NCI-H2029 treated with DMSO at 0.1 percent for 48 hours (cell line): ENCODE data around the gene PIEZO1.

Experiments used
- DNase-seq: peaks from one replicate; lab custom pipeline; 2025; lab: John Stamatoyannopoulos, UW

PIEZO1 gene

GRCh38 chr16:88716601-88717001, 68.4 kb downstream of the PIEZO1 start:
- no peak for DNase-seq

DNA sequence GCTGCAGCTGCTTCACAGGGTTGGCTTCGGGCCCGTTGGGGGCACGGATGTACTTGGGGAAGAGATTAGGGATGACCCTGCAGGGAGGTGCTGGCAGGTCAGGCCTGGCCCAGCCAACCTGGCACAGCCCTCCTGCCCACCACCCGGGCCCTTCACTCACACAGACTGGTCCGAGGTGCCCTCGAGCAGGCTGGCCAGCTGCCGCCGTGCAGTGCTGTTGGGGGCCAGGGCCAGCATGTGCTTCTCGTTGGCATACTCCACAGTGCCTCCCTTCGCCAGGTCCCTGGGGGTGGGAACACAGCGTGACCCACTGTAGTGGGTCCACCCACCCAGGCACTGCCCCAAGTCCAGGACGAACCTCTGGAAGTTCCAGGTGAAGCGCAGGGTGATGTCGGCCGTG, 68.8 kb downstream of the PIEZO1 start:
- DNase-seq = no peak

- no peak for DNase-seq
Observed at GRCh38 chr16:88715312-88716190, 69.5 kb downstream of the PIEZO1 start.

- no peak for DNase-seq
Observed at GRCh38 chr16:88714420-88715302, 70.4 kb downstream of the PIEZO1 start.

DNA sequence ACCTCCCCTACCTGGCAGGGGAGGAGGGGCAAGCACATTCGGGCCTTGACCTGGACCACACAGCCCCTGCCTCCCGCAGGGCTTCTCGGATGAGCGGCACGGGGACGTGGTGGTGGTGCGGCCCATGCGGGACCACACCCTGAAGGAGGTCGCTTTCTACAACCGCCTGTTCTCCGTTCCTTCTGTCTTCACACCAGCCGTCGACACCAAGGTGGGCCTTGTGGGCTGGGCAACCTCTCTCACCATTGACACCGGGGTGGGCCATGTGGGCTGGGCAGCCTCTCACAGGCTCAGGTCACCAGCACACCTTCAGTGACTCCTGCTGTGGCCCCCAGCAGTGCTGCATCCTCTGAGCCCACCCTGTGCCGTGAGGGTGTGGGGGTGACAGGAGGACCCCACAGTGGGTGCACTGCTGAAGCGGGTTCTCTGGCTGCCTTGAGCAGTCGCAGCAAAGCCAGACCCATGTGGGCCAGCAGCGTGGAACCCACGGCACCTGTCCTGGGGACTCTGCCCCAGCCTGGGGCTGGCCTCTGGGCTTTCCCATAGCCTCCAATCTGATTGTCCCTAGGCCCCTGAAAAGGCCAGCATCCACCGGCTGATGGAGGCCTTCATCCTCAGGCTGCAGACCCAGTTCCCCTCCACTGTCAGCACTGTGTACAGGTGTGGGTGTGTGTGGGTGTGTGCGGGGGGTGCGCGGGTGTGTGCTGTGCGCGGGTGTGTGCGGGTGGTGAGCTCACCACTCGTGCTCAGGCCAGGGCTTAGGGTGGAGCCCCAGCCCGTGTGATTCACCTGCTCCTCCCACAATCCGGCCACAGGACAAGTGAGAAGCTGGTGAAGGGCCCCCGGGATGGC, 71.2 kb downstream of the PIEZO1 start:
- DNase-seq = no peak

DNA sequence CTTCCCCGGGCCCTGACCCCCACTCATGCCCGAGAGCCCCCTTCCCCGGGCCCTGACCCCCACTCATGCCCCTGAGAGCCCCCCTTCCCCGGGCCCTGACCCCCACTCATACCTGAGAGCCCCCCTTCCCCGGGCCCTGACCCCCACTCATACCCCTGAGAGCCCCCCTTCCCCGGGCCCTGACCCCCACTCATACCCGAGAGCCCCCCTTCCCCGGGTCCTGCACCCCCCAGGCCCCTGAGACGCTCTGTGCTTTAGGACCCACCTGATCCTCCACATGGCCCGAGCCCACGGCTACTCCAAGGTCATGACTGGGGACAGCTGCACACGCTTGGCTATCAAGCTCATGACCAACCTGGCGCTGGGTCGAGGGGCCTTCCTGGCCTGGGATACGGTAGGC, 72.0 kb downstream of the PIEZO1 start:
- DNase-seq = no peak

DNA sequence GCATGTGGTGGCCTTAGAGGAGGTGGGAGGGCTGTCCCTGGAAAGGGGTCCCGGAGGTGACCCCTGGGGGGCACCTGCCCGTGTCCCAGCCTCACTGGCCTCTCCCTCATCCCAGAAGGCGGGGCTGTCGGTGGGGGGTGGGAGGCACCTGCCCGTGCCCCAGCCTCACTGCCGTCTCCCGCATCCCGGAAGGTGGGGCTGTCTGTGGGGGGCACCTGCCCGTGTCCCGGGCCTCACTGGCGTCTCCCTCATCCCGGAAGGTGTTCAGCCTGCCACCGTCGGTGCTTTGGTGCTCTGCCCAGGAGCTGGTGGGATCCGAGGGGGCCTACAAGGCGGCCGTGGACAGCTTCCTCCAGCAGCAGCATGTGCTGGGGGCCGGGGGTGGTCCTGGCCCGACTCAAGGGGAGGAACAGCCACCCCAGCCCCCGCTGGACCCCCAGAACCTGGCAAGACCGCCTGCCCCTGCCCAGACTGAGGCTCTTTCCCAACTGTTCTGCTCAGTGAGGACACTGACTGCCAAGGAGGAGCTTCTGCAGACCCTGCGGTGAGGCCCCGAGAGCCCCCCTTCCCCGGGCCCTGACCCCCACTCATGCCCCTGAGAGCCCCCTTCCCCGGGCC, 72.5 kb downstream of the PIEZO1 start:
- DNase-seq = no peak

DNA sequence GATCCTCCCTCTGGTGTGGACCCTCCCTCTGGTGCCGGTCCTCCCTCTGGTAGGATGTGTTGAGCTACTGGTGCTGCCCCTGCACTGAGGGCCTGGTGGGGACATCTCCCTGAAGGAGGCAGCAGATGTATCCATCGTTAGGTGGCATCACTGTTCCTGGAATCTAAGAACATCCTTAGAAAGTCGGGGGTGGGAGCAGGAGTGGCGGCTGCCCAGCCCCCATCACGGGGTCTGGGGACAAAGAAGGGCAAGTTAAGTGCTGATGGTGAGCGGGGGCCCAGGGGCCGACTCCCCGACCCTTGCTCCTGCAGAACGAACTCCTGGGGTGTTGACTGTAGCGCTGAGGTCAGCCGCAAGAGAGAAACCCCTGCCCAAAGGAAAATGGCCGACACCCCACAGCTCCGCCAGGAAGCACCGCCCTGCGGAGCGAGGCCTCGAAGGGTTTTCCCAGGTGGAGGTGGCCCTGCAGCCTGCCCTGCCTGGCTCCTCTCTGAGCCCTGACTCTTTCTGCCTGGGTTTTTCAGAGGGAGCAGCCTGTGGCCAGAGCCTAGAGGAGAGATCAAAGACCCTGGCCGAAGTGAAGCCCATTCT, 73.2 kb downstream of the PIEZO1 start:
- DNase-seq = no peak

DNA sequence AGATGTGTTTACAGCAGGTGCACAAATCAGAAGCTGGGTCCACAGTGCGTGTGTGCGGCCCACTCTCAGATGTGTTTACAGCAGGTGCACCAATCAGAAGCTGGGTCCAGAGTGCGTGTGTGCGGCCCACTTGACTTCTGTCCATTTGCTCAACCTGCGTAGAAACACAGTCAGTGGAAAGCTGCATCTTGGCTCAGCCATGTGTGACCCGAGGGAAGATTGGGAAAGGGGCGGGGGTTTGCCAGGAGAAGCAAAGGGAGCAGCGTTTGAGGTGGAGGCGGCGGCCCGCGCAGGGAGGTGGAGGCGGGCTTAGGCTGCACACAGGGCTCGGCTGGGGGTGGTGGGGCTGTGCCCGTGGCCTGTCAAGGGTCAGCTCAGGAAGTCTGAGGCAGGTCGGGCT, 74.5 kb downstream of the PIEZO1 start:
- no peak for DNase-seq

DNA sequence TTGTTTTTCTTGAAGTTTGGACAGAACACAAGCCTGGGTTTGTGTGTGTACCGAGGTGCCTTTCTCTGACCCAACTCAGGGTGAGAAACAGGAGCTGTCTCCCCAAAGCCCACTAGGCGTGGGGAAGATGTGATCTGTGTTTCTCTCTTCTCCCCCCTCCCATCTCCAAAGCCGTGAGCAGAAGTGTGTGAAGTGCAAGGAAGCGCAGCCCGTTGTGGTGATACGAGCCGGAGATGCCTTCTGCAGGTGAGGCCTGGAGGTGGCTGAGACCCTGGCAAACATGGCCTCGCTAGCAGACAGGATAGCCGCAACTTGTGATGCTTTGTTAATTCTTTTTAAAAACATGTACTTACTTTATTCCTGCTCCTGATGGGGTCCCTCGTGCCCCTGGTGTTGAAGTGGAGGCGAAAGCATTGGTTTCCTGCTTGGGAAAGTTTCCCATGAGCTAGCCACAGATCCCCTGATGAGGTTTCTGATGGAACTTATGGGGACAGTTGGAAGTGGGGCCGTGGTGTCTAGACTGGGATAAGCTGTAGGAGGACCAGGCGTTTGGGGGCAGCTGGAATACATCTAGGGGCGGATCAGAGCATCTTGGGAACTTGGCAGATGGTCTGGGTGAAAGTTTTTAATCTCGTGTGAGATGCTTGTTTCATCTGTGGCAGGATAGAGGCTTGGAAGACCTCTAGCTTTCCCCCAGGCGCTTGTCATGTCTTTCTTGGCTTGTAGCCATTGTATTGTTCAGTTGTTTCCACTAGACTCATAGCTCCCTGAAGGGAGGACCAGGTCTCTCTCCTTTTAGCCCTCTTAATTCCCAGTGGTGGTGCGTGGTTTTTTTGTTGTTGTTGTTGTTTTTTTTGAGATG, 77.8 kb downstream of the PIEZO1 start:
- DNase-seq = no peak

GRCh38 chr16:88706229-88706964, 78.6 kb downstream of the PIEZO1 start, which contains the start of the genes CTU2 and RNF166:
TSS of gene CTU2 (plus strand) at chr16:88706503. CDS start at chr16:88706531, 28 bp downstream.
TSS of gene RNF166 (minus strand) at chr16:88706408. CDS start at chr16:88706325, 83 bp downstream.
- DNase-seq = no peak

DNA sequence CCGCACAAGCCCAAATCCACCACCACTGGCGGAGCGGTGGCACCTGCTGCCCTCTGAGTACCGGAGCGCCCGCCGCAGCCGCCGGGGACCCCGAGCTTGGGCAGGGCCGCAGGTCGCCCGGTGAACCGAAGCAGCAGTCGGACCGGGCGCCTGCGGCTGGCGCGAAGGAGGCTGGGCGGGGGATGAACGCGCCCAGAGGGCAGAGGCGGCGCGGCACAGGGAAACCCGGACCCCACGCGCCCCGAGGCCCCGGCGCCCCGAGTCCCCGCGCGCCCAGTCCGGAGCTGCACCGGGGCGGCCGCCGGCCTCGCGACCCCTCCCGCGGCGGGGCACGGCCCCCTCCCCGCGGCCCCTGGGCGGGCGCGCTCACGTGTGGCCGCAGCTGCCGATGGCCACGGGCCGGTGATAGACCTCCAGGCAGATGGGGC, 79.2 kb downstream of the PIEZO1 start:
- DNase-seq = no peak

- no peak for DNase-seq
Observed at GRCh38 chr16:88705076-88705684, 79.8 kb downstream of the PIEZO1 start.

GRCh38 chr16:88703486-88704309, 81.3 kb downstream of the PIEZO1 start:
- DNase-seq = no peak

DNA sequence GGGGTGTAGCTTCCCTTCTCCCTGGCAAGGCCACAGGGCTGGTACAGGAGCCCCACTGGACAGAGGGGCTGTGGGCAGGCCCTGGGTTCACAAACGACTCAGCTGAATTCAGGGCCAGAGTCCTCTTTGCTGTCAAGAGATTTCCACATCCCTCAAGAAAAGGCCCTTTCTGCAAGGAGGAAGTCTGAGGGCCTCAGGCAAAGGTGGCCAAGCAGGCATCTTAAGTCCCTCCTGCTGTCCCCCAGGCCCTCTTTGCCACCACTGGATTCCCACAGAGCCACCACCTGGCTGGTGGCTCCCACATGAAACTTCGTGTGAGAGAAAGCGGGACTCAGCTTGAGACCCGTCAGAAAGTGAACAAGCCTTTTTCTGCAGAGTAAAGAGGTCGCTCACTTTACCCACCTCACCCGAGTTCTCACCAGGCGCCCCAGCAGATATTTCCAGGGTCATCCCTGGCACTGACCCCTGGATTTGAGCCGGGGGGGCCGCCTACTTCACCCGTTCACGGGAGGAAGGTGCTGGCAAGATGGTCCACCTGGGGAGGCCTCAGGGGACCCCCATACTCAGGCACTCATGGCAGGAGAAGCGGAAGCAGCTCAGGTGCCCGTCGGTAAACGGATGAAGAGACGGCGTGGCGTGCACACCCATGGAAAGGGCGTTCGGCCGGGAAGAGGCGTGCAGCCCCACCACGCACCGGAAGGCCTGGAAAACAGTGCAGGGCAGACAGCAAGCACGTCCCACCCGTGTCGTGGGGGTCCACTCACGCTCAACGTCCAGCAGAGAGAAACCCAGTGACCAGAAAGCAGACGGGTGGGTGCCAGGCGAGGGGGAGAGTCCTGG, 82.4 kb downstream of the PIEZO1 start:
- DNase-seq = no peak

DNA sequence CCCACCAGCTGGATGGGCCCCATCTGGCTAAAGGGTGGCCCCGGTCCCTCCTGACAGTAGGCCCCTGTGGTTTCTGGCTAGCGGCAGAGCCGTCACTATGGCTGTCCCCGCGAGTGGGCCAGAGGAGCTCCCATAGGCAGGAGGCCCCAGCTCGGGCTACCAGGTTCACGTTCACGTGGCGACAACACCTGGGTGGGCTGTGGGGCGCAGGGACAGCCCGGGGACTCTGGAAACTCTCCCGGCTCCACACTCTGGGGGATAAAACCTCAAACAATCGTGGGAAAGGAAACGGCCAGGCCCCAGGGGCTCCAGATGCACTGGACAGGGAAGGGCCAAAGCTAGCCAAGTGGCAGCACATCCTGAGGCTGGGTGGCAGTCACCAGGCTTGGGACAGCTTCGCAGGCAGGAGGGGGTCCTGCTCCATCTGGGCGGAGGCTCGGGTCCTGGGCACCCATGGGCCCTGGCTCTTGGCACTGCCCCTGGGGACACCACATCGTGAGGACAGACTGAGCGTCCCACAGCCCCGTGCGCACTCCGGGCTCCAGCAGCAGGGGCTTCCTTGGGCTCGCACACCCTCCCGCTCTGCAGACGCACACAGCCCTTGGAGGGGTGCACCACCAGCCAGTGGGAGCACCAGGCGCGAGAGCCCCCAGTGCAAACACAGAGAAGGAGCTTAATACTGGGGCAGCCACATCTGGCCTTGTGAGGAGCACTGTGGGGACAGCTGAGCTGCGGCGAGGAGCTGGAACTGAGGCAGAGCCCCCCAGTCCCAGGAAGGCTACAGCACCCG, 83.2 kb downstream of the PIEZO1 start:
- no peak for DNase-seq
